Esophagus muscularis mucosa (tissue), 4 donors: Measurements from ENCODE around the gene DNAH12.

ENCODE experiments used
- EP300 ChIP-seq: sonication (generic); formaldehyde crosslinking; IDR thresholded peaks from one replicate; pipeline ENCODE4 v1.6.1; 2017; ENCODE audit warnings: antibody characterized with exemption
- POLR2A ChIP-seq: fragments of 450-650 bp; IDR thresholded peaks from one replicate; pipeline ENCODE4 v1.6.1; 2017; ENCODE audit warnings: antibody characterized with exemption, moderate library complexity, mild to moderate bottlenecking, low read depth
- POLR2AphosphoS5 ChIP-seq, 2 donors: sonication (generic); formaldehyde crosslinking; IDR thresholded peaks; one replicate each; pipeline ENCODE4 v1.6.1; 2017; ENCODE audit warnings: antibody characterized with exemption in 2 of 2
- TF ChIP-seq, protein P1 (sequence below), 3 experiments: fragments of 200-600 bp in 2 of 3; fragments of 450-650 bp in 1 of 3; sonication (generic) in 2 of 3; IDR thresholded peaks; one replicate each; pipeline ENCODE4 v1.5.1; 2017 to 2019; ENCODE audit warnings: antibody characterized with exemption in 3 of 3, mild to moderate bottlenecking in 2 of 3, moderate library complexity in 1 of 3

DNA sequence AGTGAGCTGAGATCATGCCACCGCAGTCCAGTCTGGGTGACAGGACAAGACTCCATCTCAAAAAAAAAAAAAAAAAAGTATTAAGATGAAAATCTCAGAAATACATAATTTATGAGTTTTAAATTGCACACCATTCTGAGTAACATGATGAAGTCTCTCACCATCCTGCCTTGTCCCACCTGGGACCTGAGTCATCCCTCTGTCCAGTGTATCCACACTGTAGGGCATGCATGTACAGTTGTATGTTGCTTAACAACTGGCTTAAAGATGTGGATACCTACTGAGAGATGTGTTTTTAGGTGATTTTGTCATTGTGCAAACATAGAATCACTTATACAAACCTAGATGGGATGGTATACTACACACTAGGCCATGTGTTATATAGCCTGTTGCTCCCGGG lies 268.8 kb downstream of the DNAH12 start:
- TF ChIP-seq, protein P1, sequence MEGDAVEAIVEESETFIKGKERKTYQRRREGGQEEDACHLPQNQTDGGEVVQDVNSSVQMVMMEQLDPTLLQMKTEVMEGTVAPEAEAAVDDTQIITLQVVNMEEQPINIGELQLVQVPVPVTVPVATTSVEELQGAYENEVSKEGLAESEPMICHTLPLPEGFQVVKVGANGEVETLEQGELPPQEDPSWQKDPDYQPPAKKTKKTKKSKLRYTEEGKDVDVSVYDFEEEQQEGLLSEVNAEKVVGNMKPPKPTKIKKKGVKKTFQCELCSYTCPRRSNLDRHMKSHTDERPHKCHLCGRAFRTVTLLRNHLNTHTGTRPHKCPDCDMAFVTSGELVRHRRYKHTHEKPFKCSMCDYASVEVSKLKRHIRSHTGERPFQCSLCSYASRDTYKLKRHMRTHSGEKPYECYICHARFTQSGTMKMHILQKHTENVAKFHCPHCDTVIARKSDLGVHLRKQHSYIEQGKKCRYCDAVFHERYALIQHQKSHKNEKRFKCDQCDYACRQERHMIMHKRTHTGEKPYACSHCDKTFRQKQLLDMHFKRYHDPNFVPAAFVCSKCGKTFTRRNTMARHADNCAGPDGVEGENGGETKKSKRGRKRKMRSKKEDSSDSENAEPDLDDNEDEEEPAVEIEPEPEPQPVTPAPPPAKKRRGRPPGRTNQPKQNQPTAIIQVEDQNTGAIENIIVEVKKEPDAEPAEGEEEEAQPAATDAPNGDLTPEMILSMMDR (IDR thresholded peaks at IDR 0.05), result no peak
- no peak for TF ChIP-seq POLR2A
- TF ChIP-seq POLR2AphosphoS5 (IDR thresholded peaks at IDR 0.05), result no peak
- TF ChIP-seq EP300, result no peak
